Heart left ventricle (tissue), 16 donors: ENCODE measurements around the gene XPR1. TPM values are rescaled to one million over a fixed set of nuclear protein-coding genes. Genes with fewer than 3 reads are reported as not detected.

Source experiments
- ATAC-seq, 4 donors: fragments of 200-7000 bp; cut with Tn5 transposase; one replicate each; pipeline ENCODE4 v1.9.1; 2020 to 2022; ENCODE audit warnings: moderate library complexity in 4 of 4, mild to moderate bottlenecking in 3 of 4, moderate number of reproducible peaks in 1 of 4
- DNase-seq, 5 donors: peaks; one replicate each; pipeline ENCODE4 v3.0.0-alpha.2; 2020
- H3K27ac ChIP-seq, 12 donors: fragments of 200-600 bp; sonication (generic) in 4 of 12; one replicate each; pipeline versions ENCODE4 v1.5.0 to v1.8.0; 2016 to 2022; ENCODE audit warnings: mild to moderate bottlenecking in 2 of 12
- H3K27me3 ChIP-seq, 9 donors: fragments of 200-600 bp; sonication (generic) in 2 of 9; one replicate each; pipeline versions ENCODE4 v1.5.1 to v1.8.0; 2016 to 2022; ENCODE audit warnings: mild to moderate bottlenecking in 3 of 9
- H3K36me3 ChIP-seq, 9 donors: fragments of 200-600 bp; sonication (generic) in 2 of 9; one replicate each; pipeline versions ENCODE4 v1.5.0 to v1.8.0; 2018 to 2022; ENCODE audit warnings: mild to moderate bottlenecking in 2 of 9
- H3K4me1 ChIP-seq, 12 donors: fragments of 200-600 bp; sonication (generic) in 4 of 12; one replicate each; pipeline versions ENCODE4 v1.5.0 to v1.8.0; 2016 to 2022; ENCODE audit warnings: mild to moderate bottlenecking in 3 of 12
- H3K4me3 ChIP-seq, 12 donors: fragments of 200-600 bp; sonication (generic) in 4 of 12; one replicate each; pipeline versions ENCODE4 v1.5.0 to v1.8.0; 2017 to 2022; ENCODE audit warnings: mild to moderate bottlenecking in 9 of 12, moderate library complexity in 4 of 12
- H3K9me3 ChIP-seq, 12 donors: fragments of 200-600 bp; sonication (generic) in 4 of 12; one replicate each; pipeline versions ENCODE4 v1.5.0 to v1.8.0; 2016 to 2022; ENCODE audit warnings: mild to moderate bottlenecking in 1 of 12
- POLR2A ChIP-seq, 2 donors: fragments of 450-650 bp; IDR thresholded peaks; one replicate each; pipeline ENCODE4 v1.6.1; 2017; ENCODE audit warnings: antibody characterized with exemption in 2 of 2, mild to moderate bottlenecking in 2 of 2, moderate library complexity in 2 of 2
- WGBS, 4 donors: extraction: QIAGEN DNeasy Blood & Tissue Kit in 2 of 4; methylation state at CpG; one replicate each; pipeline versions ENCODE4 v1.1.5 to v1.1.7; 2013 to 2018; 5-methylcytosine and 5-hydroxymethylcytosine counted together
- intact Hi-C, 10 donors: fragments of 100-400 bp; cut with DNase I; formaldehyde crosslinking; loops; one replicate each; pipeline versions ENCODE4 v1.11.1 to v1.14.2; 2022
- long read RNA-seq, 3 donors: library from polyadenylated mRNA; unstranded; transcript quantifications; one replicate each; pipeline ENCODE4 v2.0.0, GENCODE V29; 2020 to 2021
- polyA plus RNA-seq, 2 donors: library from polyadenylated mRNA; stranded (reverse); fragments of 200-250 nt; gene quantifications; one replicate each; pipeline ENCODE4 v1.2.3, GENCODE V29; 2013
- total RNA-seq, 9 donors: library from RNA; depleted of rRNA in 2 of 9; stranded (reverse); fragments of >200 nt in 2 of 9; fragmentation: NEBNext Ultra II Directional in 3 of 9; extraction: Animal tissue kit (Norgen Biotek cat#: 25700) in 3 of 9; gene quantifications; one replicate each; pipeline versions ENCODE4 v1.1.0 to v1.2.4, GENCODE V29; 2016 to 2023
- TF ChIP-seq, protein P1 (sequence below), 12 donors: fragments of 200-600 bp; sonication (generic) in 4 of 12; IDR thresholded peaks; one replicate each; pipeline versions ENCODE4 v1.5.0 to v1.8.0; 2018 to 2022; ENCODE audit warnings: antibody characterized with exemption in 12 of 12, mild to moderate bottlenecking in 5 of 12
- donor health status: ischemic (EF 13 %, LVEDD 7.1; RV severe dilation, severe dysfunction).
- donor health status: healthy with polysubstance abuse.
- donor health status: DM: no; HTN: yes; CAD: no.
- donor health status: DM: no; HTN: no; CAD: no.
- donor health status: ischemic (EF 25% LVEDD 6.9; RV normal size, moderate dysfunction).
- donor health status: ischemic (EF 25% LVEDD 5.7; RV mildly dilated, moderate dysfunction).
- donor health status: healthy.
- donor health status: DM: yes; HTN: yes; CAD: no.
- donor health status: ischemic (EF 35%, LVEDD 5.7; RV mildly dilated, moderate dysfunction).
- donor health status: nonischemic (EF 11% LVEDD 7.7; RV severe dilation, severe dysfunction).
- donor health status: DM: yes; HTN: yes; CAD: no.
- donor health status: PGD.
- donor health status: ischemic (EF 29% LVEDD 5.4; RV normal size, mild dysfunction).
- donor health status: nonischemic (EF 23%, LVEDD 6.1; RV moderate dilation, normal function).

Gene XPR1
- total RNA-seq, result 100 to 1,000 TPM in 1 of 9 donors, 10 to 100 TPM in 8; 55.4 to 163 (median 62.5) TPM
- polyA plus RNA-seq, result 10 to 100 TPM; 18.6 to 50.4 TPM
- long read RNA-seq, donor 1, full-length matches to known transcripts, result 1 of 27 reads
- long read RNA-seq, donor 1, partial matches to known transcripts, result 13 of 27 reads
- long read RNA-seq, donor 1, other reads (novel, unspliced or antisense), result 13 of 27 reads
- long read RNA-seq, donor 2, full-length matches to known transcripts, result 4 of 21 reads
- long read RNA-seq, donor 2, partial matches to known transcripts, result 6 of 21 reads
- long read RNA-seq, donor 2, other reads (novel, unspliced or antisense), result 11 of 21 reads
- long read RNA-seq, donor 3, partial matches to known transcripts, result 5 of 14 reads
- long read RNA-seq, donor 3, other reads (novel, unspliced or antisense), result 9 of 14 reads

DNA sequence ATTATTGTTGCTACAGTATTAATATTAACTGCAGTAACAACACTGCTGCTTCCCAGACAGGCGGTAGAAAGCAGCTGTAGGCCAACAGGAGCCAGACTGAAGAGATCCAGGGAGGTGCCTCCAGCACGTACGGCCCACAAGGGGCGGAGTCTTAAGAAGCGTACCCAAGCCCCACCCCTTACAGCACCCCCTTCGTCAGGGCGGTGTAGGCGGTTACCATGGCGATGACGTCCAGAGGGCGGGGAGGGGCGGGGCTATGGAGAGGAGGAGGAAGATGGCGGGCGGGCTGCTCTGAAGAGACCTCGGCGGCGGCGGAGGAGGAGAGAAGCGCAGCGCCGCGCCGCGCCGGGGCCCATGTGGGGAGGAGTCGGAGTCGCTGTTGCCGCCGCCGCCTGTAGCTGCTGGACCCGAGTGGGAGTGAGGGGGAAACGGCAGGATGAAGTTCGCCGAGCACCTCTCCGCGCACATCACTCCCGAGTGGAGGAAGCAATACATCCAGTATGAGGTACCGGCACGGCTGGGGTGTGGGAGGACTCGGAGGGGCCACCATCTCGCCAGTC, at the start of gene XPR1:
Gene XPR1 (plus strand): TSS at position 257 of the 560 bp plus-strand sequence. CDS start 180 bp downstream, at position 437.
- H3K36me3 ChIP-seq, result no peaks in the 10 kb centered on the region
- peak within 1 kb of the TSS; percentile 77 to 97 (median 91) for H3K27ac ChIP-seq
- ATAC-seq, result peak; percentile 99 to 100 (median 99)
- H3K9me3 ChIP-seq, result no peaks in the 10 kb centered on the region
- 0 to 1% (median 0%) methylated on average over 15 to 41 of the region's 41 CpGs for WGBS, 4 donors
- peaks cover 0 to 42% (median 25%) of the 10 kb centered on the region in 12 donors for H3K4me1 ChIP-seq
- H3K27me3 ChIP-seq, result no peaks in the 10 kb centered on the region
- TF ChIP-seq, protein P1, sequence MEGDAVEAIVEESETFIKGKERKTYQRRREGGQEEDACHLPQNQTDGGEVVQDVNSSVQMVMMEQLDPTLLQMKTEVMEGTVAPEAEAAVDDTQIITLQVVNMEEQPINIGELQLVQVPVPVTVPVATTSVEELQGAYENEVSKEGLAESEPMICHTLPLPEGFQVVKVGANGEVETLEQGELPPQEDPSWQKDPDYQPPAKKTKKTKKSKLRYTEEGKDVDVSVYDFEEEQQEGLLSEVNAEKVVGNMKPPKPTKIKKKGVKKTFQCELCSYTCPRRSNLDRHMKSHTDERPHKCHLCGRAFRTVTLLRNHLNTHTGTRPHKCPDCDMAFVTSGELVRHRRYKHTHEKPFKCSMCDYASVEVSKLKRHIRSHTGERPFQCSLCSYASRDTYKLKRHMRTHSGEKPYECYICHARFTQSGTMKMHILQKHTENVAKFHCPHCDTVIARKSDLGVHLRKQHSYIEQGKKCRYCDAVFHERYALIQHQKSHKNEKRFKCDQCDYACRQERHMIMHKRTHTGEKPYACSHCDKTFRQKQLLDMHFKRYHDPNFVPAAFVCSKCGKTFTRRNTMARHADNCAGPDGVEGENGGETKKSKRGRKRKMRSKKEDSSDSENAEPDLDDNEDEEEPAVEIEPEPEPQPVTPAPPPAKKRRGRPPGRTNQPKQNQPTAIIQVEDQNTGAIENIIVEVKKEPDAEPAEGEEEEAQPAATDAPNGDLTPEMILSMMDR (IDR thresholded peaks at IDR 0.05), result peak in 8 of 12 donors; percentile 10 to 51 (median 38)
- TF ChIP-seq POLR2A (IDR thresholded peaks at IDR 0.05), result peak; percentile 86 to 98
- peak; percentile 98 to 99 (median 98) for DNase-seq
- peak within 1 kb of the TSS; percentile 69 to 98 (median 87) for H3K4me3 ChIP-seq
- intact Hi-C loops, result loop anchor here (1.0 to 10.0 kb wide), 8 partner anchors 39 to 230 kb away; no protein-coding TSS in a partner anchor

DNA sequence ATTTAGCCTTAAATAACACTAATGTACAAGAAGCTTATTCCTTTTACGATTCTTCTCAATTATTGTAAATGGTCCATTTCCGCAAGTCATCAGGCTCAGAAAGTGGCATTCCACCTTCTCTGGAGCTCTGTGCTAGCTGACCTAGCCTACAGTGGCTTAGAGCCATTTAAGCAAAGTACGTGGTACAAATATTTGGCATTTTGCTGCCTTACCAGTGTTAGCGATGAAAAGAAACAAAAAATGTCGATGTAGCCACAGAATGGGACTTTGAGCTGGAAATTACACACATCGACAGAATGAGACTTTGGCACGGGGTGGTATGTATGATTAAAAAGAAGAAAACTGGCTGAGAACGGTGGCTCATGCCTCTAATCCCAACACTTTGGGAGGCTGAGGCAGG, 47.0 kb upstream of the XPR1 start:
- DNase-seq, result no peak
- 96 to 97% (median 96%) methylated on average over 8 of the region's 8 CpGs for WGBS, 4 donors
- no peaks in the 10 kb centered on the region for H3K27me3 ChIP-seq

DNA sequence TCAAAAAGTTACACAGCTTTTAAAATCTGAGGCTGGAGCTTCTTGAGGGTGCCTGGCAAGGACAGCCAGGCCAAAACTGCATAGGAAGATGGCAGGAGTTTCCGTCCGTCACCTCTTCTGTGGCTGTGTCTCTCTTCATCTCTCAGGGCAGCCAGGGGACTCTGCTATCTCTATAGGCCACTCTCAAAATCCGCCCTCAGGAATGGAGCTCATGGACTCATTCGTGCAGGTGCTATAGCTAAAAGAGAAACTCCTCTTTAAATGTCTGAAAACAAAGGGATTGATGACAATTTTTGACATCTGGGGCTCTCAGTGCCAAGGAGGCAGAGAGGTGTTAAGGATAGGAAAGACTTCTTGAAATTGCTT, 45.8 kb upstream of the XPR1 start:
- no peak for ATAC-seq

More for the DNA sequence above, 47.0 kb upstream of the XPR1 start:
- Histone ChIP-seq H3K4me1 (peaks cover 0 to 8% (median 0%) of the 10 kb centered on the region in 12 donors), H3K27ac (no peak overlapping the region), H3K4me3 (no peak overlapping the region), H3K9me3 (peaks cover 0 to 10% (median 3%) of the 10 kb centered on the region in 12 donors), H3K36me3 (no peaks in the 10 kb centered on the region)
- intact Hi-C loops, result no loop called here
- TF ChIP-seq, protein P1 (IDR thresholded peaks at IDR 0.05), result no peak
- no peak for TF ChIP-seq POLR2A (IDR thresholded peaks at IDR 0.05)
- no peak for ATAC-seq

More for the DNA sequence above, 45.8 kb upstream of the XPR1 start:
- Histone ChIP-seq H3K27ac (no peak overlapping the region), H3K27me3 (no peaks in the 10 kb centered on the region), H3K4me1 (peaks cover 0 to 8% (median 0%) of the 10 kb centered on the region in 12 donors), H3K4me3 (no peak overlapping the region), H3K36me3 (no peaks in the 10 kb centered on the region), H3K9me3 (peaks cover 0 to 10% (median 3%) of the 10 kb centered on the region in 12 donors)
- intact Hi-C loops, result no loop called here
- DNase-seq, result no peak
- 83 to 94% (median 87%) methylated on average over 4 of the region's 4 CpGs for WGBS, 4 donors
- TF ChIP-seq, protein P1 (IDR thresholded peaks at IDR 0.05), result no peak
- TF ChIP-seq POLR2A (IDR thresholded peaks at IDR 0.05), result no peak
